Keratinocyte (primary cell): ENCODE measurements around the gene MYL5. TPM values are rescaled to one million over a fixed set of nuclear protein-coding genes. Genes with fewer than 3 reads are reported as not detected.
A peak's percentile ranks its signal among the peaks of the same experiment; 100 is the strongest.
"Not testable (repeated sequence)": the region's sequence is repeated elsewhere in the genome, so short reads cannot be mapped to it uniquely, and the experiment has no call there.

Source experiments
- DNase-seq: peaks from one replicate; pipeline ENCODE4 v3.0.0-alpha.2; 2011; ENCODE audit warnings: low read depth, missing footprints, low spot score
- FAIRE-seq: peaks from 2 replicates; lab custom pipeline; 2011; peaks lifted over from hg19 to GRCh38; lab: Jason Lieb, UNC
- H2AFZ ChIP-seq: 2 replicates; pipeline ENCODE4 v1.6.0; 2012; ENCODE audit warnings: low read length, control low read depth, inconsistent platforms; ENCODE audit not compliant: control insufficient read depth
- H3K27ac ChIP-seq: 2 replicates; pipeline ENCODE4 v1.5.1; 2011; ENCODE audit warnings: low read length; ENCODE audit not compliant: control insufficient read depth, insufficient read depth
- H3K27me3 ChIP-seq: 3 replicates; pipeline ENCODE4 v1.6.0; 2011; ENCODE audit warnings: low read length; ENCODE audit not compliant: control insufficient read depth, insufficient read depth; ENCODE audit errors: extremely low read depth
- H3K36me3 ChIP-seq, 2 experiments: 2 replicates in 1 of 2; 3 replicates in 1 of 2; pipeline ENCODE4 v1.5.1; 2011; ENCODE audit warnings: low read length in 2 of 2, mild to moderate bottlenecking in 1 of 2; ENCODE audit not compliant: control insufficient read depth in 2 of 2, insufficient read depth in 2 of 2; ENCODE audit errors: extremely low read depth in 1 of 2
- H3K4me1 ChIP-seq: 3 replicates; pipeline ENCODE4 v1.5.1; 2011; ENCODE audit warnings: low read length; ENCODE audit not compliant: control insufficient read depth, insufficient read depth; ENCODE audit errors: extremely low read depth
- H3K4me2 ChIP-seq: 3 replicates; pipeline ENCODE4 v1.6.0; 2011; ENCODE audit warnings: low read depth, low read length; ENCODE audit not compliant: control insufficient read depth, insufficient read depth; ENCODE audit errors: extremely low read depth
- H3K4me3 ChIP-seq, 3 experiments: fragments of 200-600 bp in 1 of 3; sonication (generic) in 1 of 3; 2 replicates in 2 of 3; 3 replicates in 1 of 3; pipeline ENCODE4 v1.5.1; 2011 to 2016; ENCODE audit warnings: low read length in 3 of 3, mild to moderate bottlenecking in 3 of 3, control low read depth in 2 of 3, inconsistent platforms in 1 of 3, low read depth in 1 of 3, mixed read lengths in 1 of 3, mixed run types in 1 of 3, moderate library complexity in 1 of 3; ENCODE audit not compliant: control insufficient read depth in 2 of 3, insufficient read depth in 2 of 3; ENCODE audit errors: extremely low read depth in 1 of 3
- H3K79me2 ChIP-seq: 2 replicates; pipeline ENCODE4 v1.6.0; 2012; ENCODE audit warnings: low read length; ENCODE audit not compliant: control insufficient read depth, insufficient read depth
- H3K9ac ChIP-seq: 3 replicates; pipeline ENCODE4 v1.6.0; 2011; ENCODE audit warnings: low read length; ENCODE audit not compliant: control insufficient read depth, insufficient read depth; ENCODE audit errors: extremely low read depth
- H3K9me1 ChIP-seq: 3 replicates; pipeline ENCODE4 v1.6.0; 2011; ENCODE audit warnings: low read length; ENCODE audit not compliant: control insufficient read depth, insufficient read depth; ENCODE audit errors: extremely low read depth
- H3K9me3 ChIP-seq: 2 replicates; pipeline ENCODE4 v1.5.1; 2012; ENCODE audit warnings: low read depth, low read length; ENCODE audit not compliant: control insufficient read depth
- H4K20me1 ChIP-seq: 3 replicates; pipeline ENCODE4 v1.6.0; 2011; ENCODE audit warnings: low read length; ENCODE audit not compliant: control insufficient read depth, insufficient read depth; ENCODE audit errors: extremely low read depth
- EZH2 ChIP-seq: IDR thresholded peaks from one replicate; pipeline ENCODE4 v1.6.1; 2012; ENCODE audit warnings: inconsistent platforms, mild to moderate bottlenecking, low read length, moderate library complexity
- dilution Hi-C: fragments of 300-500 bp; cut with MboI; formaldehyde crosslinking; loops from one replicate; pipeline ENCODE4 v1.7.0; 2020; ENCODE audit warnings: low sequenced_read_pairs; ENCODE audit not compliant: extremely low pct_ligation_motif_present
- polyA plus RNA-seq, 5 experiments: library from polyadenylated mRNA; depleted of rRNA in 3 of 5; stranded (reverse) in 3 of 5; stranded (forward) in 1 of 5; unstranded in 1 of 5; fragments of >200 nt; gene quantifications; 1 replicate in 1 of 5; 2 replicates in 3 of 5; 3 replicates in 1 of 5; pipeline versions ENCODE4 v1.2.1 to v1.2.3, GENCODE V29; 2011 to 2012; ENCODE audit warnings: missing spikeins in 2 of 5, low read depth in 1 of 5, low replicate concordance in 1 of 5
- TF ChIP-seq, protein P1 (sequence below), 3 experiments: IDR thresholded peaks in 1 of 3; conservative IDR thresholded peaks in 1 of 3; optimal IDR thresholded peaks in 1 of 3; 2 replicates in 2 of 3; 3 replicates in 1 of 3; pipeline versions ENCODE3 to v1.5.1; 2011; ENCODE audit warnings: low read length in 3 of 3, mild to moderate bottlenecking in 3 of 3, moderate library complexity in 2 of 3, control low read depth in 1 of 3, inconsistent platforms in 1 of 3; ENCODE audit not compliant: insufficient read depth in 2 of 3; ENCODE audit errors: extremely low read depth in 1 of 3

Gene MYL5
- polyA plus RNA-seq, 1 donor (not counting 4 experiments of a cell fraction or from before 2014, with no cell fraction given) = 8.0 TPM

DNA sequence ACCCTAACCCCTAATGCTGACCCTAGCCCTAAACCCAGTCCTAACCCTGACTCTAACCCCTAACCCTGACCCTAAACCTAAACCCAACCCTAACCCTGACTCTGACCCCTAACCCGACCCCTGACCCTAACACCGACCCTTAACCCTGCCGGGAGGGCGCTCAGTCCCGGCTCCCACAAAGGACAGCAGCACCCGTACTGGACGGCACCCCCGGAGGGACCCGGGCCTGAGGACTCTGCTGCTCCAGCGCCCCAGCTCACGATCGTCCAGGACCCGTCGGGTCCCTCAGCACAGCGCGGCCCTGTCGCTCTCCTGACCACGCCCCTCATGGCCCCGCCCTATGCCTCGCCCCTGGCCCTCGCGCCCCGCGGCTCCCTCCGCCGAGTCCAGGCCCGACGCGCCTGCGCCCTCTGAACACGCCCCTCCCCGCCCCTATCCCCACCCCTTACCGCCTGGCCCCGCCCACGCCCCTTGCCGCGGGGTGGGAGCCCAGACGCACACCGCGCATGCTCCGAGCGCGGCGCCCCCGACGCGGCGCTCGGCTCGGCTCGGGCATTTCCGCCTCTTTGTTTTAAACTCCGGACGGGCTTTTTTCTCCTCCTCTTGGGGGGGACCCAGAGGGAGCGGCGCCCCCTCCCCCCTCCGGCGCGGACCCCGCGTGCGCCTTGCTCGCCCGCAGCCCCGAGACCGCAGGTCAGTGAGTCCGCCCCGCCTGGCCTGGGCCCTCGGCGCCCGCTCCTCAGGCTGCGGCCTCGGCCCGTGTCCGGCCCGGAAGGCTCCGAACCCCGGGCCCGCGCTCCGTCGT, 31.1 kb downstream of the MYL5 start, which contains the start of gene PCGF3:
TSS of gene PCGF3 (plus strand) at position 555 of the 805 bp plus-strand sequence. CDS start 27,849 bp downstream, outside the sequence.
- Histone ChIP-seq H3K4me1 (peaks cover 21% of the 10 kb centered on the region), H3K9ac (peak within 1 kb of the TSS; percentile 97), H3K36me3 (peaks cover 5 to 6% of the 10 kb centered on the region in 2 experiments), H2AFZ (peak within 1 kb of the TSS; percentile 73), H4K20me1 (no peaks in the 10 kb centered on the region), H3K27me3 (no peaks in the 10 kb centered on the region), H3K27ac (peak within 1 kb of the TSS; percentile 79), H3K79me2 (peaks cover 39% of the 10 kb centered on the region), H3K9me3 (no peaks in the 10 kb centered on the region), H3K4me3 (peak within 1 kb of the TSS; percentile 83 to 96 (median 89)), H3K4me2 (peak within 1 kb of the TSS; percentile 92), H3K9me1 (peaks cover 4% of the 10 kb centered on the region)
- TF ChIP-seq, protein P1, sequence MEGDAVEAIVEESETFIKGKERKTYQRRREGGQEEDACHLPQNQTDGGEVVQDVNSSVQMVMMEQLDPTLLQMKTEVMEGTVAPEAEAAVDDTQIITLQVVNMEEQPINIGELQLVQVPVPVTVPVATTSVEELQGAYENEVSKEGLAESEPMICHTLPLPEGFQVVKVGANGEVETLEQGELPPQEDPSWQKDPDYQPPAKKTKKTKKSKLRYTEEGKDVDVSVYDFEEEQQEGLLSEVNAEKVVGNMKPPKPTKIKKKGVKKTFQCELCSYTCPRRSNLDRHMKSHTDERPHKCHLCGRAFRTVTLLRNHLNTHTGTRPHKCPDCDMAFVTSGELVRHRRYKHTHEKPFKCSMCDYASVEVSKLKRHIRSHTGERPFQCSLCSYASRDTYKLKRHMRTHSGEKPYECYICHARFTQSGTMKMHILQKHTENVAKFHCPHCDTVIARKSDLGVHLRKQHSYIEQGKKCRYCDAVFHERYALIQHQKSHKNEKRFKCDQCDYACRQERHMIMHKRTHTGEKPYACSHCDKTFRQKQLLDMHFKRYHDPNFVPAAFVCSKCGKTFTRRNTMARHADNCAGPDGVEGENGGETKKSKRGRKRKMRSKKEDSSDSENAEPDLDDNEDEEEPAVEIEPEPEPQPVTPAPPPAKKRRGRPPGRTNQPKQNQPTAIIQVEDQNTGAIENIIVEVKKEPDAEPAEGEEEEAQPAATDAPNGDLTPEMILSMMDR (optimal IDR thresholded peaks at IDR 0.05 in 1 of 3, IDR thresholded peaks at IDR 0.05 in 1 of 3, conservative IDR thresholded peaks at IDR 0.05 in 1 of 3; ENCODE audit: extremely low read depth in 1 of 3, insufficient read depth in 2 of 3, low read length in 3 of 3) = no peak
- no peak for TF ChIP-seq EZH2
- FAIRE-seq (no peak), DNase-seq (peak; percentile 61)
- dilution Hi-C loops = no loop called here

DNA sequence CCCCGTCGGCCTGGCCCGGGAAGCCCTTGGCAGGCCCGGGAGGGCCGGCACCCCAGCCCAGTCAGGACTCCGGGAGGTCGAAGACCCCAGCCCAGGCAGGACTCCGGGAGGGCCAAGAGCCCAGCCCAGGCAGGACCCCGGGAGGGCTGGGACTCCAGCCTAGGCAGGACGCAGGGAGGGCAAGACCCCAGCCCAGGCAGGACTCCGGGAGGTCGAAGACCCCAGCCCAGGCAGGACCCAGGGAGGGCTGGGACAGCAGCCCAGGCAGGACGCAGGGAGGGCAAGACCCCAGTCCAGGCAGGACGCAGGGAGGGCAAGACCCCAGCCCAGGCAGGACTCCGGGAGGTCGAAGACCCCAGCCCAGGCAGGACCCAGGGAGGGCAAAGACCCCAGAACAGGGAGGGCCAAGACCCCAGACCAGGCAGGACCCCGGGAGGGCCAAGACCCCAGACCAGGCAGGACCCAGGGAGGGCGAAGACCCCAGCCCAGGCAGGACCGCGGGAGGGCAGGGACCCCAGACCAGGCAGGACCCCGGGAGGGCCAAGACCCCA, 31.8 kb downstream of the MYL5 start:
- FAIRE-seq, H4K20me1 ChIP-seq, DNase-seq, H3K36me3 ChIP-seq, H3K9me3 ChIP-seq, H3K27me3 ChIP-seq, dilution Hi-C loops, H2AFZ ChIP-seq, H3K9me1 ChIP-seq: not testable (repeated sequence)
- H3K79me2 ChIP-seq = peaks cover 45% of the 10 kb centered on the region
- H3K9ac ChIP-seq = peak overlapping the region; percentile 97
- H3K4me1 ChIP-seq = peaks cover 21% of the 10 kb centered on the region
- peak overlapping the region; percentile 79 for H3K27ac ChIP-seq
- H3K4me3 ChIP-seq = peak overlapping the region; percentile 83 to 96 (median 89)
- H3K4me2 ChIP-seq = peak overlapping the region; percentile 58
